Measurements from ENCODE around the gene NTNG1.

Gene NTNG1

GRCh38 chr1:107277022-107277421, 136.2 kb downstream of the NTNG1 start:
- H3K4me2 ChIP-seq (ENCODE audit: low read length) = no peak overlapping the region
- H3K79me2 ChIP-seq = no peaks in the 10 kb centered on the region
- no peaks in the 10 kb centered on the region for H3K9me3 ChIP-seq (ENCODE audit: control insufficient read depth, low read length)
- H3K4me3 ChIP-seq (ENCODE audit: low read depth, low read length) = no peak overlapping the region
- H3K9ac ChIP-seq = no peak overlapping the region
- no peaks in the 10 kb centered on the region for H3K36me3 ChIP-seq (ENCODE audit: control insufficient read depth, insufficient read depth, low read length)
- H3K27ac ChIP-seq = no peak overlapping the region
- H3K4me1 ChIP-seq = no peaks in the 10 kb centered on the region
- H3K27me3 ChIP-seq (ENCODE audit: control insufficient read depth, insufficient read depth, low read length) = no peaks in the 10 kb centered on the region
- peak; percentile 37 for TF ChIP-seq CTCF (IDR thresholded peaks at IDR 0.05)
- no peak overlapping the region for H2AFZ ChIP-seq

DNA sequence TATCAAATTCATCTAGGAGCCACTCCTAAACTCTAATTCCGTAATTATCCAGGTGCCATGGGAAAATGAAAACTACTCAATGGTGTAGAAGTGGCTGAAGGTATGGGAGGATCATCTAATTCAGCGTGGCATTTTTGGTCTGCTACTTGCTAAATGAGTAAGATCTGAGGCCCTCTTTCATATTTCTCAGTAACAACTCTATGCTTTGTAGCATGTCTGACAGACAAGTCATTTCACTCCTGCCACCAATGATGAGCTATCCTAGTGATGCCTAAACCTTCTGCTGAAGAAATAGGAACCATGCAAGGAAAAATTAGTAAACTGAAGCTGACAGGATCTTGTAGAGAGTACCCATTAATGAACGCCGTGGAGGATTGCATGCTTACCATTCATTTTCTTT, 145.3 kb downstream of the NTNG1 start:
- H3K79me2 ChIP-seq = no peaks in the 10 kb centered on the region
- H3K9ac ChIP-seq = no peak overlapping the region
- H3K9me3 ChIP-seq (ENCODE audit: control insufficient read depth, low read length) = no peaks in the 10 kb centered on the region
- no peak overlapping the region for H3K4me2 ChIP-seq (ENCODE audit: low read length)
- H3K4me1 ChIP-seq = no peaks in the 10 kb centered on the region
- no peak overlapping the region for H3K27ac ChIP-seq
- no peak for TF ChIP-seq CTCF (IDR thresholded peaks at IDR 0.05)
- H2AFZ ChIP-seq = no peak overlapping the region
- no peak overlapping the region for H3K4me3 ChIP-seq (ENCODE audit: low read depth, low read length)
- H3K27me3 ChIP-seq (ENCODE audit: control insufficient read depth, insufficient read depth, low read length) = no peaks in the 10 kb centered on the region
- no peaks in the 10 kb centered on the region for H3K36me3 ChIP-seq (ENCODE audit: control insufficient read depth, insufficient read depth, low read length)

- no peaks in the 10 kb centered on the region for H3K36me3 ChIP-seq (ENCODE audit: control insufficient read depth, insufficient read depth, low read length)
- H3K79me2 ChIP-seq = no peaks in the 10 kb centered on the region
Observed at GRCh38 chr1:107291987-107292386, 151.1 kb downstream of the NTNG1 start.

DNA sequence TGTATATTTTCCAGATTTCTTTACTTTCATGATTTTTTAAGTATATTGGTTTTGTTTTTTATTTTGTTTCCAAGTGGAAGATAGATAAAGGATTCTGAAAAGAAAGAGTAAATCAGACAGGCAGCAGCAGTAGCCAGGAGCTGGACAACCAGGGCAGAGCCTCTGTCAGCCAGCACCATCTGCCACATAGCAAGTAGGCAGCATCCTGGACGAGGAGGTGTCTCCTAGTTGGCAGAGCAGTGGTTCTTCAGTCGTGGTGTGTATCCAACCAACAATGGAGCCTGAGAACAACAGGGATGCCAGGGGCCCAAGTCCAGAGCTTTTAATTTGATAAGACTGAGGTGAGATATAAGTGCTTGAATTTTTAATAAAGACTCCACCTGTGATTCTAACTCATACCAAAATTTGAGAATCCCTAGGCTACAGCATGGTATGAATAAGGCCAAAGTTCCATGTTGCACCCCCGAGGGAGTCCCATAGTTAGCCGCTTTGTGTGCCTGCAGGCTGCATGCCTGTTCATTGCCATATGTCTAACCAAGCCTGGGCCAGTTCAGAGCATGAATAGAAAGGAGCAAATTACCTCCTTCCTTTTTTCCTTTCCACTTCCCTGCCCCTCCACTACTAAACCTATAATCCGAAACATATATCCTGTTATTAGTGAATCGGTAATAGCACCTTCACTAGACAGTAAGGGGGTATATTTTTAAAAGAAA, 153.2 kb downstream of the NTNG1 start:
- Histone ChIP-seq H2AFZ (no peak overlapping the region), H3K4me3 (ENCODE audit: low read depth, low read length) (no peak overlapping the region), H3K9ac (no peak overlapping the region), H3K9me3 (ENCODE audit: control insufficient read depth, low read length) (no peaks in the 10 kb centered on the region), H3K4me2 (ENCODE audit: low read length) (no peak overlapping the region), H3K27ac (no peak overlapping the region), H3K79me2 (no peaks in the 10 kb centered on the region), H3K36me3 (ENCODE audit: control insufficient read depth, insufficient read depth, low read length) (no peaks in the 10 kb centered on the region), H3K27me3 (ENCODE audit: control insufficient read depth, insufficient read depth, low read length) (no peaks in the 10 kb centered on the region), H3K4me1 (no peaks in the 10 kb centered on the region)
- TF ChIP-seq CTCF (IDR thresholded peaks at IDR 0.05) = no peak

More at GRCh38 chr1:107291987-107292386, 151.1 kb downstream of the NTNG1 start:
- Histone ChIP-seq H3K27me3 (ENCODE audit: control insufficient read depth, insufficient read depth, low read length) (no peaks in the 10 kb centered on the region), H3K4me1 (no peaks in the 10 kb centered on the region), H3K4me2 (ENCODE audit: low read length) (no peak overlapping the region), H3K4me3 (ENCODE audit: low read depth, low read length) (no peak overlapping the region), H2AFZ (no peak overlapping the region), H3K9me3 (ENCODE audit: control insufficient read depth, low read length) (no peaks in the 10 kb centered on the region), H3K9ac (no peak overlapping the region), H3K27ac (no peak overlapping the region)
- TF ChIP-seq CTCF (IDR thresholded peaks at IDR 0.05) = no peak

DNA sequence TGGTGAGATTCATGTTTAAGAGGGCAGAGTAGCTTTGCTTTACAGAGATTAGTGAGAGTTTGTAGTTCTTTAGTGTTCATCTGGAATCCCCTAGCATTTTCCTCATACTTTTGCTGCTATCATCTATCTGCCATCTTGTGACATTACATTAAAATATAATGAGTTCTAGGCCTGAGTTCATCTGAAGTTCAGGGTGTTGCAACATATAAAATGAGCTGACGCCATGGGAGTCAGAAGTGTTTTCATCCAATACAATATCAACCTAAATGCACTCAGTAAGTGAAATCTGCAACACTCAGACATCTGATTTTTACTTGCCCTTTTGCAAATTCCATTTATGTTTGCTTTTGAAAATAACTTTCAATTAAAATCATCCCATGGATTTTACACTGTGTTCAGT, 153.8 kb downstream of the NTNG1 start:
- no peak for TF ChIP-seq CTCF (IDR thresholded peaks at IDR 0.05)
- Histone ChIP-seq H3K27ac (no peak overlapping the region), H3K4me2 (ENCODE audit: low read length) (no peak overlapping the region), H3K79me2 (no peaks in the 10 kb centered on the region), H2AFZ (no peak overlapping the region), H3K9ac (no peak overlapping the region), H3K36me3 (ENCODE audit: control insufficient read depth, insufficient read depth, low read length) (no peaks in the 10 kb centered on the region), H3K4me1 (no peaks in the 10 kb centered on the region), H3K27me3 (ENCODE audit: control insufficient read depth, insufficient read depth, low read length) (no peaks in the 10 kb centered on the region), H3K9me3 (ENCODE audit: control insufficient read depth, low read length) (no peaks in the 10 kb centered on the region), H3K4me3 (ENCODE audit: low read depth, low read length) (no peak overlapping the region)
